ENCODE results near the gene CCM2.

Gene CCM2

GRCh38 chr7:44977959-44978335 lies 22.1 kb upstream of the CCM2 start:
- peaks cover 15% of the 10 kb centered on the region for H3K4me1 ChIP-seq (ENCODE audit: insufficient read depth, poor library complexity, severe bottlenecking)
- no peak for ATAC-seq (ENCODE audit: low read depth)
- peaks cover 14% of the 10 kb centered on the region for H3K36me3 ChIP-seq (ENCODE audit: low read depth)
- TF ChIP-seq CTCF (IDR thresholded peaks at IDR 0.05; ENCODE audit: poor library complexity, severe bottlenecking) = no peak
- no peaks in the 10 kb centered on the region for H3K27me3 ChIP-seq (ENCODE audit: insufficient read depth, poor library complexity, severe bottlenecking)
- no peak overlapping the region for H3K4me3 ChIP-seq (ENCODE audit: severe bottlenecking)
- H3K9me3 ChIP-seq (ENCODE audit: severe bottlenecking) = no peaks in the 10 kb centered on the region
- peak overlapping the region; percentile 9 for H3K27ac ChIP-seq (ENCODE audit: poor library complexity, severe bottlenecking)
- DNase-seq (ENCODE audit: low spot score) = no peak

GRCh38 chr7:44978511-44979366 lies 21.3 kb upstream of the CCM2 start, which contains the start of gene MYO1G:
MYO1G (minus strand) TSS chr7:44979015; CDS start chr7:44978961, 54 bp downstream.
- H3K9me3 ChIP-seq (ENCODE audit: severe bottlenecking) = no peaks in the 10 kb centered on the region
- H3K27ac ChIP-seq (ENCODE audit: poor library complexity, severe bottlenecking) = peak within 1 kb of the TSS; percentile 63
- ATAC-seq (ENCODE audit: low read depth) (no peak), DNase-seq (ENCODE audit: low spot score) (no peak)
- H3K4me1 ChIP-seq (ENCODE audit: insufficient read depth, poor library complexity, severe bottlenecking) = peaks cover 15% of the 10 kb centered on the region
- H3K27me3 ChIP-seq (ENCODE audit: insufficient read depth, poor library complexity, severe bottlenecking) = no peaks in the 10 kb centered on the region
- H3K4me3 ChIP-seq (ENCODE audit: severe bottlenecking) = no peak within 1 kb of the TSS
- H3K36me3 ChIP-seq (ENCODE audit: low read depth) = peaks cover 22% of the 10 kb centered on the region
- TF ChIP-seq CTCF (IDR thresholded peaks at IDR 0.05; ENCODE audit: poor library complexity, severe bottlenecking) = no peak

- peak; percentile 71 for ATAC-seq (ENCODE audit: low read depth)
- H3K36me3 ChIP-seq (ENCODE audit: low read depth) = peaks cover 32% of the 10 kb centered on the region
- no peaks in the 10 kb centered on the region for H3K9me3 ChIP-seq (ENCODE audit: severe bottlenecking)
- peak overlapping the region; percentile 63 for H3K27ac ChIP-seq (ENCODE audit: poor library complexity, severe bottlenecking)
- peaks cover 15% of the 10 kb centered on the region for H3K4me1 ChIP-seq (ENCODE audit: insufficient read depth, poor library complexity, severe bottlenecking)
- no peaks in the 10 kb centered on the region for H3K27me3 ChIP-seq (ENCODE audit: insufficient read depth, poor library complexity, severe bottlenecking)
- H3K4me3 ChIP-seq (ENCODE audit: severe bottlenecking) = no peak overlapping the region
- TF ChIP-seq CTCF (IDR thresholded peaks at IDR 0.05; ENCODE audit: poor library complexity, severe bottlenecking) = no peak
- no peak for DNase-seq (ENCODE audit: low spot score)
Measured at GRCh38 chr7:44979481-44980392, 20.3 kb upstream of the CCM2 start.

GRCh38 chr7:44980393-44981034 lies 19.5 kb upstream of the CCM2 start:
- H3K27ac ChIP-seq (ENCODE audit: poor library complexity, severe bottlenecking) = peak overlapping the region; percentile 63
- TF ChIP-seq CTCF (IDR thresholded peaks at IDR 0.05; ENCODE audit: poor library complexity, severe bottlenecking) = no peak
- ATAC-seq (ENCODE audit: low read depth) = no peak
- H3K27me3 ChIP-seq (ENCODE audit: insufficient read depth, poor library complexity, severe bottlenecking) = no peaks in the 10 kb centered on the region
- DNase-seq (ENCODE audit: low spot score) = no peak
- H3K4me1 ChIP-seq (ENCODE audit: insufficient read depth, poor library complexity, severe bottlenecking) = peaks cover 23% of the 10 kb centered on the region
- H3K9me3 ChIP-seq (ENCODE audit: severe bottlenecking) = no peaks in the 10 kb centered on the region
- H3K4me3 ChIP-seq (ENCODE audit: severe bottlenecking) = no peak overlapping the region
- peaks cover 40% of the 10 kb centered on the region for H3K36me3 ChIP-seq (ENCODE audit: low read depth)

All from RWPE2 (cell line).